NCI-H226 (cell line): ENCODE measurements around the gene SLC25A4.
"Not testable (repeated sequence)": the region's sequence is repeated elsewhere in the genome, so short reads cannot be mapped to it uniquely, and the experiment has no call there.

ENCODE experiments used
- DNase-seq: peaks from one replicate; pipeline ENCODE4 v3.0.0-alpha.2; 2015

Gene SLC25A4

DNA sequence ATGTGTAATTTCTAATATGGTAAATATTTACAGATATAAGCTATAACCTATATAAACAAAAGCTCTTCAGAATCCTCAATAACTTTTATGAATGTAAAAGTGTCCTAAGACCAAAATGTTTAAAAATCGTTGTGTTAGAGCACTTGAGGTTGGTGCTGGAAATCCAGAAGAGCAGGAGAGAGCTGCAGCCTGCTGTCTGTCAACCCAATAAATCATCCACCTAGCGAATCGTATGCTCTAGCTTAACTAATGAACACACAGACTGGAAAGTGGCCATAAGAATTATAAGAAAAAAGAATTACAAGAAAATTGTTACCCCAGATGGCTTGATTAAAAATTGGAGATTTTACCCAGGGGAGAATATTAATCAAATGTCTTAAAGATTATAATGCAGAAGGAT is 43.7 kb downstream of the SLC25A4 start:
- no peak for DNase-seq

DNA sequence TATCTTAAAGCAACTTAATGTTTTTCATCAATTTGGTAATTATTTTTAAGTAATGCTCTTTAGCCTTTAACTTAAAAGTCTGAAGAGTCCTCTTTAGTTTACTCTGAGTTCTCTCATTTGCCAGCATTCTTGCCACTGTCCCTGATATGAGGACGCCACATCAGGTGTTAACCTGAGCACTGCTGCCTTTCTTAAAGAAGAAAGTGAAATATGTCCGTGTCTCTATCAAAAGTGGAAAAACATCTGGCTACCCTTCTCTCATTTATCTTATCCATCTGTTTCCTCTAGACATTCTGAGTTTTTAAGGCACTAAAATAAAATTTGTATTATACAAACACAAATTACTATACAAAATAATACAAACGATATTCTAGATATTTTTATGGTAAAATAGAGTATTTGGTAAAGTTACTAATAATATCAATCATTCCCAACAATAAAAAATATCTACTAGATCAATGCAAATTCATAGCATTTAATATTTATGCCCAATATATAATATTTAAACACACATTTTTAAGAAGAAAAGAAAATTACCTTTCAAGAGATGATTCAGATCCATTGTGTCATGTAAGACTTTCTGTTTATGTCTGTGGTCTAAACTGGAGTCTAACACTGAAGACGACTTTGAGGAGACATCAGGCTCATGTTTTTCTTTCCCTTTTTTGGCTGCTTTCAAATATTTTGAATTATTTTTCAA is 46.7 kb downstream of the SLC25A4 start:
- no peak for DNase-seq

GRCh38 chr4:185190306-185190856 is 47.3 kb downstream of the SLC25A4 start:
- DNase-seq = no peak

DNA sequence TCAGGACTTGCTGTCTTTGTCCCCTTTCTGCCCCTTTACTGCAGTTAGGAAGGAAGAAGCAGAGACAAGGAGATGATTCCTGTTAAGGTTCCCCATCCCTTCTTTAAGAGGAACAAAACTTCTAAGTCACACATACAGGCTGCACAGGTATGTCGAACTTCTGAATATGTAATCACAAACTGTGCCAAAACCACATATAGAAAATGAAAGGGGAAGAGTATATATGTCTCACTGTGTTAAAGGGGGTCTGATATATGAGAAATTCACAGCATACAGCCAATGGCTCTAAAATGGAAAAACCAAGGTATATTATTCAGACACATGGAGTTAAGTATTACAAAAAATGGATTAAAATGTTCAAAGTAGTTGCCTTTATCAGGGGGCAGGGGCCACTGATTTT is 49.0 kb downstream of the SLC25A4 start:
- no peak for DNase-seq

GRCh38 chr4:185194924-185195888 is 52.1 kb downstream of the SLC25A4 start:
- DNase-seq = no peak

DNA sequence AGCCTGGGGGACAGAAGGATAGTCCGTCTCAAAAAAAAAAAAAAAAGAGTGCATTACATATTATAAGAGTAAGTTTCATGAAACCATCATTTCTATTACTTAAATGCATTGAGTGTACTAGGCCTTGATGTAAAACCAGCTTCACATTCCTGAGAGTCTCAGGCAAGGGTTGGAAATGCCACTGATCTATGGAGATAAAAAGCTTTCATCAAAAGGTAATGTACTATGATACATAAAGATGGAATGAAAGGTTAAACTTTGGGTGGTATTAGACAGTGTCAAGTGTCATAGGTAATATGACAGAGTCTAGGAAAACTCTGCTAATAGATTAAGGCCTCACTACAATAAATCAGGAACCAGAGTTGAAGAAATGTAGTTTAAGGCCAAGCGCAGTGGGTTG is 53.4 kb downstream of the SLC25A4 start:
- DNase-seq = no peak

- DNase-seq = not testable (repeated sequence)
These were observed 55.1 kb downstream of the SLC25A4 start for GRCh38 chr4:185198189-185198588.
